ENCODE data around the gene POLR3K.

Gene POLR3K

DNA sequence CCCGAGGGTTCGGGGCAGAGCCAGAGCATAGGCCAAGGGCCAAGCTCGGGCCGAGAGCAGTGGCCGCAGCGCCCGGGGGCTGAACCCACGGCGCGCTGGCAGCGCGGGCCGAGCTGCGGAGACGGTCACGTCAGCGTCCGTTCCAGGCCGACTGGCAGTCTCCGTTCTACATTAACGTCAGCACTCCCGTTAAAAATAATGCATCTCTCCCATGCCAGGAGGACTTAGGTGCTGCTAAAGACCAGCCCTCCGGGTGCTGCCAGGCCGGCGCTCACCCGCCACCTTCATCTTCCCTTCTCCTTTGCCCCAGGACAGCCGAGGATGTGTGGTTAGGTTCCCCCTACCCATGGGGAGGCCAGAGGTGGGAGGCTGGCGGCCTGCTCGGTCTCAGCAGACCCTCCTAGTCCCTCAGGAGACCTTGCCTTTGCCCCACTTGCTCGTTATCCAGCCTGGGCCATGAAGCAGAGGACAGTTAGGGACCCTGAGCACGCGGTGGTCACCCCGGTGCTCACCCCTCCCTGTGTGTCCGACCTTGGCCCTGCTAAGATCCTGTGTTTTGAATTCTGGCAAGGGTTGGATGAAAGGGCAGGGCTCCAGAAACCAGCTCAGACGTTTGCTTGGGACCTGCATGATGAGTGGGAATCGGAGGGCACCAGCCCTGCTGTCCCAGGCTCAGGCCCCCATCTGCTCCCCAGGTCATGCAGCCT lies 25.2 kb upstream of the POLR3K start:
- DNase-seq: no peak

DNA sequence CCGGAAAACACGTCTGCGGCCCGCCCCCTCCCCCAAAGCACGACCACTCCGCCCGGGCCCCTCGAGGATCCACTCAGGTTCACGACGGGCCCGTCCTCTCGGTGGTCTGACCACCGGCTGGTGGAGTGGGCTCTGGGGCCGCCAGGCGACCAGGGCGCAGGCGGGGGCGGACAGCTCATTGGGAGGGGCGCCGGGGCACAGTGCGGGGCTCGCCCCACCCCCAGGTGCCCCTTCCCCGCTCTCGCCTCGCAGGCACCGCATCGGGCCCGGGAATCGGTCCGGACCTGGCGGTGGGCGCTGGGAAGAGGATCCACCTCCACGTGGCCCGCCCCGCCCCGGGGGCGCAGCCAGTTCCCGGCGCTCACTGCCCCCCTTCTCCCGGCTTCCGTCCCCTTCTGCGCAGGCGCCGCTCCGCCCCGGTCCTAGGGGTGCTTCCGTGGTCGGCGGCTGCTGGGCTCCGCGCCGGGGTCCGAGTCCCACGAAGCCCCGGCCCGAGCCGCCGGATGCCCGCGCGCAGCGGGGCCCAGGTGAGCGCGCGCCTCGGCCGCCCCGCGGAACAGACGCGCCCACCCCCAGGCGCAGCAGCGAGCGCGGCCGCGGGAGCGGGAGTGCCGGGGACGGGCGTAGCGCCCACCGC lies 24.5 kb upstream of the POLR3K start, which contains the start of gene MPG:
MPG (plus strand) TSS at position 419 of the 637 bp plus-strand sequence; CDS start at position 504, 85 bp downstream.
- peak; percentile 80 to 82 for DNase-seq

DNA sequence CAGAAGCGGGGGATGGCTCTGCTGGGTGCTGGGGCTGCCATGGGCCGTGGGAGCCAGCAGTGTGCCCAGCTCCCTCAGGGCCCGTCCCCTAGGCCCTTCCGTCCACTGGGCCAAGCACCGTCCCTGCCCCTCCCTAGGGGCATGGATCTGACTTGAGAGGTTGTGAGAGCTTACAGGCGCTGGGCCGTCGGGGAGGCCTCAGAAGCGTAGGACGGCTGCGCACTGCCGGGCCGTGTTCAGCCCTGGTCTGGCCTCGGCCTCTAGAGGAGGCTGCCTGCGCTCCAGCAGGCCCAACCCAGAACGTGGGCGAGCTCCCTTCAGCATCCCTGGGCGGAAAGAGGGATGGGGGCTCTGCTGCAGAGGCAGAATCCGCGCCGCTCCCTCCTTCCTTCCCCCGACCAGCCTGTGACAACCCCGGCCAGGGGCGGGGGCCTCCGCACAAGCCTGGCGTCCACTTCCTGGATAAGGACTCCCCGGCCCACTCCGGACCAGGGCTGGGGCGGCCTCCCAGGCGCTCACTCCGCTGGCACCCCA lies 23.9 kb upstream of the POLR3K start:
- peak in 1 of 2 donors; percentile 24 for DNase-seq

DNA sequence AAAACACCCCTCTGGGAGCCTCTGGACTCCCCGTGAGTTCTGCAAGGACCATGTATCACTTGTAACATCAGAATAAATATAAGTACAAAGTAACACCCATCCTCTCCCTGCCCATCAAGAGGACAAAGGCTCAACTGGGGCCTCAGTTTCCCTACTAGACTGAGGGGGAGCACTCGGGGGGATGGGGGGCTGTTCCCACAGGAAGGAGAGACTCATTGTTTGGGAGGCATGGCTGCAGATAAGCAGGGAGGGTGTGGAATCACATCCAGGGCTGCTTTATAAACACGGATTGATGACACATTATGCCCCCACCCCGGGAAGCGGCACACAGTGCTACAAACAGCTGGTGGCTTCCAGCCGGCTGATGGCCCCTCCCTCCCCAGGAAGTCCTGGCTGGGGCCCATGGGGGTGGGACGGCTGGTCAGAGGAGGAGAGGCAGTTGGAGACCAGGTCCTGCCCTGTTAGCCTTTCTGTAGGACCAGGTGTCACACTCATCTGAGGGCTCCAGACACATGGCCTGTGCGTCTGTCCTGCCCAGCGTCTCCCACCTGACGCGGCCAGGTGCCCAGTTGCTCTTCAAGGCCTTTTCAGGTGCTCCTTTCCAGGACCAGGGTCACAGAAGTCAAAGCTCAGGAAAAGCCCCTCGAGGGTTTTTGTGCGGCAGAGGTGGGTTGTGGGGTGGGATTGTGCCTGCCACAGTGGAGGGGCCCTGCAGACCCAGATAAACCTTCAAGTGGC lies 23.3 kb upstream of the POLR3K start:
- no peak for DNase-seq

DNA sequence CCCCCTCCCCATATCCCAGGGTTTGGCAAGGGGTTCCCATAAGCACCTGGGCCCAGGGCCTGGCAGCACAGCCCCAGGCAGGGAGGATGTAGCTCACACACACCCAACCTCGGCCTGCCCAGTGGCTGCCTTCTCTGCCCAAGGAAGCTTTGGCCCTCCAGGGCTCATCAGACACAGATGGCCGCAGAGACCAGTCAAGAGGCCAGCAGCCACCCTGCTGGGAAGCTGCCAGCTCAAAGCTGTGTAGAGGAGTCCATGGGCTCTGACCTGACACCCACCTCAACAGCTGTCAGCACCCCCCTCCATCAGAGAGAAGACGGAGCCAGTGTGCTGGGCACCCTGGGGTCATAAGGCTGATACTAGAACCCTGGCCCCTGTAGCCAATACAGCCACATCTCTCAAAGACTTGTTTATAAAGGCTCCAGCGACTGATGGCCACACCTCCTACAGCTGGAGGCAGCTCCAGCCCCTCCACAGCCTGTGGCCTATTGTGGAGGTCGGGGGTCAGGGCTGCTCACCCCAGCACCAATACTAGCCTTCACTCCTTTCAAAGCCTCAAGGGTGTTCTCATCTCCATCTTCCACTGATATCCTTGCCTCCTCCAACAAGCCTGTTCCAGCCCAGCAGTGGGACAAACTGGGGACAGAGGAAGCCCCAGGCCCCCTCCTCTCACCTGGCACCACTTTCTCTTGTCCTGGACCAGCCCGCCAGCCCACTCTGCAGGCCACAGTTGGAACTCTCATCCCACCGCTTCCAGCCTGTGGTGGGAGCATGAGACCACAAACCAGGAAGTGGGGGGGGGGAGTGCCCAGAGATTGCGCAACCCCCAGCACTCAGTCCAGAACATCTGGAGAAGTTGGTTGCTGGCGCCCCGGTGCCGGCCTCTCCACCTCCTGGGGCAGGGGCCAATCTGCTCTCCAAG lies 22.4 kb upstream of the POLR3K start:
- DNase-seq: no peak

DNA sequence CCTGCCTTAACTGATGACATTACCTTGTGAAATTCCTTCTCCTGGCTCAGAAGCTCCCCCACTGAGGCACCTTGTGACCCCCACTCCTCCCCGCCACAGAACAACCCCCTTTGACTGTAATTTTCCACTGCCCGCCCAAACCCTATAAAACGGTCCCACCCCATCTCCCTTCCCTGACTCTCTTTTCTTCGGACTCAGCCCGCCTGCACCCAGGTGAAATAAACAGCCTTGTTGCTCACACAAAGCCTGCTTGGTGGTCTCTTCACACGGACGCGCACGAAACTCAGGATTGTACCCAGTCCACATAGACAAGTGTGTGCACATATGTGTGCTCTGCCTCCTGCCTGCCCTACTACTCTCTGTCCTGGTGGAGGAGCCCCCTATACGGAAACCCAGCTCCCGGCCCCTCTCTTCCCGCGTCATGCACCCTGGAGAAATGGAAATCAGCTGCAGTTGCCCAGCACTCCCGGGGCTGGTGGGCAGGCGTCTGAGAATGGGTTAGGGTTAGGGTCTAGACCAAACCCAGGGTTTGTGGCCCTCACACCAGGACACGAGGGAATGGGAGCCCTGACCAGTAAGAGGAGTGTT lies 21.4 kb upstream of the POLR3K start:
- no peak for DNase-seq

DNA sequence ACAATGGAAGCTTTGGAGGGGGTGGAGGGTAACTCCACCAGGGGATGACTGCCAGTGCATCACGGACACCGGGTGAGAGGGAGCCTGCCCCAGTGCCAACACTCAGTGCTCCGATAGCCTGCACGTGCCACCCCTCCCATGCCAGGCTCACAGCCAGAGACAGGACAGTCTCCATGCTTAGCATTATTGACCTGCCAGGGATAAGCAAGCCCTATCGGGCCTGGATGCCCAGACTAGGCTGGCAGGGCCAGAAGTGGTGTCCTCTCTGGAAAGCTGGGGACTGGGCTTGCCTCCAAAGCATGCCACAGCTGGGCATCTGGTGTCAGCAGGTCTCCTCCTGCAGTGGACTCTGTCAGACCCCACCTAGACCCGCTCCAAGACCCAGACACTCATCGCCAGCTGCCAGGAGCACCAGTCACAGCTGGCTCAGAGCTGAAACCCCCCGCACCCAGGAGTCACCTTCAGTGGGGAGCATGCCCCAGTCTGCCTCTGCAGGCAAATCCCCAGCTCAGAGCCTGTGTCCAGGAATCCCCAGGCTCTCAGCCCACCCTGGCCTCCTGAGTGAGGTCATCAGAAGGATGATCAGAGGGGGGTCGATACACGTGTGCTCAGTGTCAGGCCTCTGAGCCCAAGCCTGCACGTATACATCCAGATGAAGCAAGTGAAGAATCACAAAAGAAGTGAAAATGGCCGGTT lies 20.8 kb upstream of the POLR3K start:
- DNase-seq: no peak

DNA sequence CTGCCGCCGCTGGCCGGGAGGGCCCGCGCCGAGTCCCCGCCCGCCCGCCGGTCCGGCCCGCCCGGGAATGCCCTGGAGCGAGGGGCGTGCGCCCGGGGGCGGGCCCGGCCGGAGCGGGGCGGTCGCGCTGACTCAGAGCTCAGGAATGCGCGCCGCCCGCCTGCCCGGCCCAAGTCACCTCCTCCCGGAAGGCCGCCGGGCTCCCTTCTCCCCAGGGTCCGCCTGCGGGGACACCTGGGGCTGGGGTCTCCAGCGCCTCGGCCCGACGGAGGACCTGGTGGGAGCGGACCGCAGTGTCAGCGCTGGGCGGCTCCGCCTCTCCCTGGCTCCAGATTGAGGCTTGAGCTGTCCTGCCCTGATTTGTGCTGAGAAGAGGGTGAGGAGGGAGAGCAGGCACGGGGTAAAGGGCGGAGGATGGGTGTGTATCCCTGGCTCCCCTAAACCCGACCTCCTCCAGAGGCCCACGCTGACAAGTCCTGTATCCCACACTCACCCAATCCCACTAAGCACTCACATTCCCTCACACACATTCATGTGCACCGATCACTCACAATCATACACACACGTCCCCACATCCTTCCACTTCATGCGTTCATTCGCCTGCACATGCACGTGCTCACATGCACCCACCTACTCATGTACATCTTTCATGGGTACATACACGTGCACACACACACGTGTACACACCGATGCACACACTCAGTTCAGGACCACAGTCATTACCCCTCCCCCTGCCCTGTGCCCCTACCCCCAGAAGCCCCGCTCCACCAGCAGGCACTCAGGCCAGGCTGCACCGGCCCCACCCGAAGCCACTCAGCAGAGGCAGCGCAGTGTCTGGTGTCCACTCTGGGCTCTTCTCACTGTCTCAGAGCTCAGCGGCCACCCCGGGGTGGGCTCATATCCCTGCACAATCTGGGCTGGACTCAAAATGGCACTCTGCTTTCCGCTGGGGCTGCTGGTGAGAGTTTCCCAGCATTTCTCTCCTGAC lies 19.4 kb upstream of the POLR3K start, which contains the start of gene RHBDF1:
RHBDF1 (minus strand) TSS at position 71 of the 988 bp plus-strand sequence. CDS start 7,616 bp downstream, outside the sequence.
- no peak for DNase-seq

DNA sequence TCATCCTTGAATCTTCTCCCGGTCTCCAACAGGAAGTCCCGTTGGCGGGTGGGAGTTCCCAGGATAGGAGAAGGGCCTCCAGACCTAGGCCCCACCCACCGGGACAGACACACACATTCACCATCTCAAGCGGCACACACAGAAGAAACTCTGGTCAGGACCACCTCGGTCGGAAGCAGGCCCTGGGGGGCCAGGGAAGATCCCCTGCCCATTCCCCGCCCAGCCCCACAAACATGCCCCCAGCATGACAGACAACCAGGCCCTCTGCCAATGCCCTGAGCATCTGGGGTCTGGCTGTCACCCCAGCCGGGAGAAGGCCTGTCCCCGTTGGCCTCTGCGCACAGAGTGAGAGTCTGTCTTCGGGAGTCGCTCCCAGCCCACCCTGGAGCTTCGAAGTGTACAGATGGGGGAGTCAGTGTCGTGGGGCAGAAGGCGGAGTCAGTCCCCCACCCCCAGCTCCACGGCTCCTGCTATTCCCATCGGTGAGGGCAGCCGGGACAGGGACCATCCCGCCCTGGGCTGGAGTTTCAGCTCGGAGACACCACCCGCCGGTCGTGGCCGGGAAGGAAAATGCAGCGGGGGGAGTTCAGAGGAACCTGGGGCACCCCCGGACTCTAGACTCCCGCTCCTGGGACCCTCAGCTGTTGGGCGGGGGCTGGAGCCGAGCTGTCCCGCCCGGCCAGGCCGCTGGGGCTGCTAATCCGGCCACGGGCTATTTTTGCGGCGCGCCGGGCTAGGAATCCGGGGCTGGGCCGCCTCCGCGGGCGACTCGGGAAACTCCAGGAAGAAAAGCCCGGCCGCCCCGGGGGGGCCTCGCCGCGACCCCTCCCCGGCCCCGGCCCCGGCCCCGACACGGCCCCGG lies 18.4 kb upstream of the POLR3K start:
- DNase-seq: no peak

DNA sequence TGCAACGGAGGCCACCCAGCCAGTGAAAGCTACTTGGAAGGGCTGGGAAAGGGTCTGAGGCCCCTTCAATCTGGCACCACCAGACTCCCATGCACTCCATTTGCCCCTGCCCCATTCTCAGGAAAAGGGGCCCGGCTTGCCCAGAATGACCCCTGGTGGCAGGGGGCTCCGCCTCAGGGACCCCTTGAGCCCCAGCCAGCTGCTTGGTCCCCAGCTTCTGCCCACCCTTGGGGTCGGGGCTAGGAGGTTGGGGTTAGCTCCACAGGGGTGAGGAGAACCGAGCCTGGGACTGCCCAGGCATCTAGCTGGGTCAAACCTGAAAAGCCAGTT lies 17.8 kb upstream of the POLR3K start:
- no peak for DNase-seq

DNA sequence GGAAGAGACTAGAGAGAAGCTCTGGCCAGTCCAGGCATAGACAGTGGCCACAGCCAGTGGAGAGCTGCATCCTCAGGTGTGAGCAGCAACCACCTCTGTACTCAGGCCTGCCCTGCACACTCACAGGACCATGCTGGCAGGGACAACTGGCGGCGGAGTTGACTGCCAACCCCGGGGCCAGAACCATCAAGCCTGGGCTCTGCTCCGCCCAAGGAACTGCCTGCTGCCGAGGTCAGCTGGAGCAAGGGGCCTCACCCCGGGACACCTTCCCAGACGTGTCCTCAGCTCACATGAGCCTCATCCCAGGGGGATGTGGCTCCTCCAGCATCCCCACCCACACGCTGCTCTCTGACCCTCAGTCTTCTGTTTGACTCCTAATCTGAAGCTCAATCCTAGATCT lies 15.8 kb upstream of the POLR3K start:
- DNase-seq: no peak

DNA sequence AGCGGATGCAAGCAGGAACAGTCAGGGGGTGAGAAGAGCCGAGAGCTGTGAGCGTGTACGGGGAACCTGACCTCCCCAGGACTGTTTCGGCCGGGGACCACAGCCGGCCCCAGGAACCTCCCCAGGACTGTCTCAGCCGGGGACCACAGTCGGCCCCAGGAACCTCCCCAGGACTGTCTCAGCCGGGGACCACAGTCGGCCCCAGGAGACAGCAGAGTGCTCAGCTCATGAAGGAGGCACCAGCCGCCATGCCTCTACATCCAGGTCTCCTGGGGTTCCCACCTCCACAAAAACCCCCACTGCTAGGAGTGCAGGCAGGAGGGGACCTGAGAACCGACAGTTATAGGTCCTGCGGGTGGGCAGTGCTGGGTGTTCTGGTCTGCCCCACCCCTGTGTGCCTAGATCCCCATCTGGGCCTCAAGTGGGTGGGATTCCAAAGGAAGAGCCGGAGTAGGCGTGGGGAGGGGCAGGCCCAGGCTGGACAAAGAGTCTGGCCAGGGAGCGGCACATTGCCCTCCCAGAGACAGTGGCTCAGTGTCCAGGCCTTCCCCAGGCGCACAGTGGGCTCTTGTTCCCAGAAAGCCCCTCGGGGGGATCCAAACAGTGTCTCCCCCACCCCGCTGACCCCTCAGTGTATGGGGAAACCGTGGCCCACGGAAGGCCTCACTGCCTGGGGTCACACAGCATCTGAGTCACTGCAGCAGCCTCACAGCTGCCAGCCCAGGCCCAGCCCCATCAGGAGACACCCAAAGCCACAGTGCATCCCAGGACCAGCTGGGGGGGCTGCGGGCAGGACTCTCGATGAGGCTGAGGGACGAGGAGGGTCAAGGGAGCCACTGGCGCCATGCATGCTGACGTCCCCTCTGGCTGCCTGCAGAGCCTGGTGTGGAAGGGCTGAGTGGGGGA lies 14.7 kb upstream of the POLR3K start:
- no peak for DNase-seq

DNA sequence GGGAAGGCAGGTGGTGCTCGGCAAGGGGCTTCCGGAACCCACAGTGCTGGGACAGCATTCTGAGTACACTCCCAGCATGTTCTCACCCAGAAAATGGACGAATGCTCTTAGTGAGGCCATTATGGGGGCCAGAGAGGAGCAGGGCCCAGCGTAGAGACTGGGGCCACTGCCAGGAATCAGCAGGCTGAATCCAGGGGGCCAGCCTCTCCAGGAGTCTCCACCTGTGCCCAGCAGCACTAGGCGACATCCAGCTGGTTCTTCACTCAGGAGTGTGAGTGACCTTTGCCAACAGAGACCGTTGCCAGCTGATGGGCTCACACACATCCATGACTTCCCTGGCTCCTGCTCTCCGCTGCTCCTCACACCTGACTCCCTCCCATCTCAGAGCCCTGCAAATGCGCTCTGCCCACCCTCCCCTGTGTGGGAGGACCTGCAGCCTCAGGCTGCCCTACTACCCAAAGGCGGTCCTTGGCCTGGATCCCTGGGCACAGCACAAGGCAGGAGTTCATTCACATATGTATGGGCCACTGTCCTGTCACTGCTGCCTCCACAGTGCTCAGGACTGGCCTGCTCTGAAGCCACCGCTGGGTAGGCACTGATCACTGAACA lies 13.9 kb upstream of the POLR3K start:
- no peak for DNase-seq

DNA sequence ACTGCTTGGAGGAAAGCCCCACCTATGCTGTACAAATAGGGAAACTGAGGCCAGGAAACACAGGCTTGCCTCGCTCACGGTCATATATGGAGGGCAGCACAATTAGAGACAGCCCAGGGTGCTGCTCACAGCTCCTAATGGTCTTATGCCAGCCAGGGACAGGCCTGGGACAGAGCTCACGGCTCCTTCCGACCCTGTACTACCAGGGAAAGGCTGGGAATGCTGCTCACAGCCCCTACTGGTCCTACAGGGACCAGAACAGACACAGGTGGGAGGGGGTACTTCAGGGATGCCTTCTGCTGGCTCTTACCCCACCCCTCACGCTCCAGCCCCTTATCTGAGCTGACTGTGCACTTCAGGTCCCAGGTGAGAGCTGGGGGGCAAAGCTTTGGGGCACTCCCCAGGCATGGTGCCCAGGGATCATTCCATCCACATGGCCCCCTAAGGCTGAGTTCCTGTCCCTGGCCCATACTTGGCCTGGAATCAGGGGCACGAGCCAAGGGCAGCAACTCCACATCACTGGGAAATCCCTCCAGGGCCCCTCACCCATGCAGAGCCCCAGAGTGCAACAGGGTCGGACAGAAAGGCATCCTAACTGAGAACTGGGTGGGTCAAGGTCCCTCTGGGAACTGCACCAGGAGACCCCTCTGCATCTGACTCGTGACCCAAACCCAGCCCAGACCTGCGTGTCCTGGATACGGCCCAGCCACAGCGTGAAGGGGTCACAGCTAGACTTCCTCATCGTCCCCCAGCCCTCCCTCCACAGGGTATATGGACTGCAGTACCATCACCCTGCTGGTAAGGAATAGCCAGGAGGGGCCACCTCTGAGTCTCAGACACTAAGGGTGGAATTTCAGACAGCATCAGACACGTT lies 13.1 kb upstream of the POLR3K start:
- no peak for DNase-seq

DNA sequence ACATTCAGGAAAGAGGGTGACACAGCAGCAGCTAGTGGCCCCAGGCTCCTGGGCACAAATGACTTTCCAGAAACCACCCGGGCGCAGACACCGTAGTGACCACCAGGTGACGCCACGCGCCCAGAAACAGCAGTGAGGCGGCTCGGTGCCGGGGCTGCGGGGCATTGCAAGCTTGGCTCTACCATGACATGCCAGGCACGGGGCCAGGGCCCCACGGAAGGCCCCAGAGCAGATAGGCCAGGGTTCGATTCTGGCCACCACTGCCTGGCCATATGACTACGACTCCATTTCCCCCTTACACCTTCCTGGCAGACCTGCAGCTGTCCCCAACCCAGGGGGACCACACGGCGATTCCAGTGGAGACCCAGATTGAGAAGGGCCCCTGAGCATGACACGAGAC lies 12.3 kb upstream of the POLR3K start:
- DNase-seq: peak; percentile 82 to 84

DNA sequence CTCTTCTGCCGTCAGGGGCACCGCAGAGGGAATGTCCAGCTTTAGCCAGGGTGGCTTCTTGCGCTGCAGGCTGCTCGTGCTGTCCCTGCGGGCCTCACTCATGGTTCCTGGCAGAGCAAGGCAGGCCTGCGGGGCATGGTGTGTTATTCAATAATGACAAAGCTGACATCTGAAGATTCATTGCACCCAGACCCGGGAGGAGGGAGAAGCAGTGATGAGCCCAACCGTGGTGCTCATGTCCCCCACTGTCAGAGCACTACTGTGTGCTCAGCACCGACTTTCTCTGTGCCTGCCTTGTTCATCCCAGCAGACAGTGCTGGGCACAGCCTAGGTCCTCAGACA lies 11.5 kb upstream of the POLR3K start:
- DNase-seq: no peak
